Measurements from ENCODE around the gene TWIST1.

GRCh38 chr7:19099194-19099593 lies 18.2 kb downstream of the TWIST1 start:
- TF ChIP-seq CTCF (IDR thresholded peaks at IDR 0.05; ENCODE audit: insufficient read depth, low read depth, low read length) = no peak
- TF ChIP-seq EZH2 (IDR thresholded peaks at IDR 0.05; ENCODE audit: insufficient read depth, low read length) = no peak

Data from astrocyte (in vitro differentiated cells and primary cell).